Esophagus squamous epithelium (tissue), 5 donors: Measurements from ENCODE around the gene DENND2A. TPM values are rescaled to one million over a fixed set of nuclear protein-coding genes. Genes with fewer than 3 reads are reported as not detected.

Source experiments
- DNase-seq: peaks from one replicate; lab custom pipeline; 2025; lab: John Stamatoyannopoulos, UW
- H3K27ac ChIP-seq, 4 donors: fragments of 200-600 bp; sonication (generic); one replicate each; pipeline ENCODE4 v1.5.1; 2016 to 2019; ENCODE audit warnings: mild to moderate bottlenecking in 1 of 4
- H3K27me3 ChIP-seq, 4 donors: fragments of 200-600 bp; sonication (generic); 1 replicate in 3 of 4; 2 replicates in 1 of 4; pipeline versions ENCODE4 v1.5.1 to v1.6.0; 2017 to 2021; ENCODE audit warnings: antibody characterized with exemption in 1 of 4
- H3K36me3 ChIP-seq, 3 donors: fragments of 200-600 bp; sonication (generic); one replicate each; pipeline ENCODE4 v1.5.1; 2016 to 2019
- H3K4me1 ChIP-seq, 3 donors: fragments of 200-600 bp; sonication (generic); one replicate each; pipeline ENCODE4 v1.5.1; 2017 to 2019
- H3K4me3 ChIP-seq, 4 donors: fragments of 200-600 bp; sonication (generic); 1 replicate in 3 of 4; 2 replicates in 1 of 4; pipeline ENCODE4 v1.5.1; 2016 to 2019; ENCODE audit warnings: mild to moderate bottlenecking in 2 of 4, moderate library complexity in 1 of 4
- H3K9me3 ChIP-seq, 3 donors: fragments of 200-600 bp; sonication (generic); one replicate each; pipeline ENCODE4 v1.5.1; 2016 to 2019
- POLR2A ChIP-seq, 4 donors: fragments of 450-650 bp; IDR thresholded peaks; one replicate each; pipeline ENCODE4 v1.6.1; 2017; ENCODE audit warnings: antibody characterized with exemption in 4 of 4, mild to moderate bottlenecking in 4 of 4, moderate library complexity in 3 of 4
- WGBS, 2 donors: methylation state at CpG; one replicate each; pipeline ENCODE4 v1.1.5; 2018; 5-methylcytosine and 5-hydroxymethylcytosine counted together
- intact Hi-C: fragments of 100-400 bp; cut with DNase I; formaldehyde crosslinking; loops from one replicate; pipeline ENCODE4 v1.15.0; 2022
- total RNA-seq, 4 donors: library from RNA; depleted of rRNA; stranded (reverse); fragments of >200 nt; gene quantifications; one replicate each; pipeline ENCODE4 v1.1.0, GENCODE V29; 2016
- TF ChIP-seq, protein P1 (sequence below), 6 experiments: fragments of 450-650 bp in 4 of 6; fragments of 200-600 bp in 2 of 6; sonication (generic) in 2 of 6; IDR thresholded peaks; one replicate each; pipeline ENCODE4 v1.5.1; 2016 to 2019; ENCODE audit warnings: antibody characterized with exemption in 6 of 6, mild to moderate bottlenecking in 4 of 6, moderate library complexity in 4 of 6
- donor health status: DM: yes; HTN: yes; CAD: no.

DENND2A gene
- total RNA-seq, 4 donors from 2014 or later = 0.92 to 11.1 (median 1.9) TPM

DNA sequence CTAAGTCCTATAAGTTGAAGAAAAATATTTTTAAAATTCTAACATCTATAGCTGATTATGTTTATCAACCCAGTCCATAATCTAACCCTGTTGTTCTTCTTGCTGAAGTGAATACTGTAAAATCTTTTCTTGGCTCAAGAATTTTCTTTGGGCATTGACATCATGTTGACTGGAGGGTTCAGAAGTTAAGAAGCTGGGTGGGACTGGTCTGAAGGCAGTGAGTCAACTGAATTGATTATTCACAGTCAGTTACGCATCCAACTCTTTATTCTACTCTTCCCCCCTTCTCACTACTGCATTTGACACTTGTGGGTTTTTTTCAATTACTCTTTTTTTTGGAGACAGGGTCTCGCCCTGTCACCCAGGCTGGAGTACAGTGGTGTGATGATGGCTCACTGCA is 31.0 kb downstream of the DENND2A start:
- Histone ChIP-seq H3K4me1 (peaks cover 0 to 47% (median 8%) of the 10 kb centered on the region in 3 donors), H3K4me3 (no peak overlapping the region), H3K27me3 (no peaks in the 10 kb centered on the region), H3K27ac (peak overlapping the region in 1 of 4 donors; percentile 13), H3K36me3 (no peaks in the 10 kb centered on the region), H3K9me3 (no peaks in the 10 kb centered on the region)
- WGBS, 2 donors = 56 to 72% methylated on average over 2 of the region's 2 CpGs
- intact Hi-C loops = no loop called here
- TF ChIP-seq POLR2A (IDR thresholded peaks at IDR 0.05) = no peak
- TF ChIP-seq, protein P1, sequence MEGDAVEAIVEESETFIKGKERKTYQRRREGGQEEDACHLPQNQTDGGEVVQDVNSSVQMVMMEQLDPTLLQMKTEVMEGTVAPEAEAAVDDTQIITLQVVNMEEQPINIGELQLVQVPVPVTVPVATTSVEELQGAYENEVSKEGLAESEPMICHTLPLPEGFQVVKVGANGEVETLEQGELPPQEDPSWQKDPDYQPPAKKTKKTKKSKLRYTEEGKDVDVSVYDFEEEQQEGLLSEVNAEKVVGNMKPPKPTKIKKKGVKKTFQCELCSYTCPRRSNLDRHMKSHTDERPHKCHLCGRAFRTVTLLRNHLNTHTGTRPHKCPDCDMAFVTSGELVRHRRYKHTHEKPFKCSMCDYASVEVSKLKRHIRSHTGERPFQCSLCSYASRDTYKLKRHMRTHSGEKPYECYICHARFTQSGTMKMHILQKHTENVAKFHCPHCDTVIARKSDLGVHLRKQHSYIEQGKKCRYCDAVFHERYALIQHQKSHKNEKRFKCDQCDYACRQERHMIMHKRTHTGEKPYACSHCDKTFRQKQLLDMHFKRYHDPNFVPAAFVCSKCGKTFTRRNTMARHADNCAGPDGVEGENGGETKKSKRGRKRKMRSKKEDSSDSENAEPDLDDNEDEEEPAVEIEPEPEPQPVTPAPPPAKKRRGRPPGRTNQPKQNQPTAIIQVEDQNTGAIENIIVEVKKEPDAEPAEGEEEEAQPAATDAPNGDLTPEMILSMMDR (IDR thresholded peaks at IDR 0.05) = no peak
- no peak for DNase-seq

DNA sequence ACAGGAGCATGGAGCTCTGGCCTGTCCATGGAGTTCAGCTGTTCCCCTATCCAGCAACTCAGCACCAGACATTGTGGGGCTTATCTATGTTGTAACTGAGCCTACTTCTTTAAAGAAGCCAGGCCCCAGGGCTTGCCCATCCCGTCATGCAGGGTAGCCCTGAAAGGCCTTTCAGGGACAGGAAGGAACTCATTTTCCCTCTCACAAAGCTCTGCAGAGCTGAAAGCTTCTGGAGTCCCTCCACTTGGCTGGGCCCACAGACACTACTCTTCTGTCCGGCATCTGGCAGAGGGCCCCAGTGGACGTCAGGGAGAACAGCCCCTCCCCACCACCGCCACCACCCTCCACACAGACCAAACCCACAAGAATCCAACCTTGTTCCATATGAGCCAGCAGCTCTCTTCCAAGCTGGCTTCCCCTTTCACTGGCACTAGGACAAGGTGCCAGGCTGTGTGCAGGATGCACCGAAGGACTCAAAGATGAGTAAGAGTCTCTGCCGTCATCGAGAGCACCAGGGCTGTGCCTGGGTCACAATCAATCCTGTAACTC is 33.1 kb downstream of the DENND2A start:
- no peak overlapping the region for H3K4me3 ChIP-seq
- no peaks in the 10 kb centered on the region for H3K9me3 ChIP-seq
- TF ChIP-seq POLR2A (IDR thresholded peaks at IDR 0.05) = no peak
- TF ChIP-seq, protein P1 (IDR thresholded peaks at IDR 0.05) = no peak
- no peaks in the 10 kb centered on the region for H3K36me3 ChIP-seq
- WGBS, 2 donors = 30 to 32% methylated on average over 3 to 7 of the region's 7 CpGs
- intact Hi-C loops = no loop called here
- peak overlapping the region in 3 of 4 donors; percentile 30 to 64 (median 51) for H3K27ac ChIP-seq
- H3K27me3 ChIP-seq = no peaks in the 10 kb centered on the region
- peaks cover 0 to 50% (median 8%) of the 10 kb centered on the region in 3 donors for H3K4me1 ChIP-seq
- no peak for DNase-seq

DNA sequence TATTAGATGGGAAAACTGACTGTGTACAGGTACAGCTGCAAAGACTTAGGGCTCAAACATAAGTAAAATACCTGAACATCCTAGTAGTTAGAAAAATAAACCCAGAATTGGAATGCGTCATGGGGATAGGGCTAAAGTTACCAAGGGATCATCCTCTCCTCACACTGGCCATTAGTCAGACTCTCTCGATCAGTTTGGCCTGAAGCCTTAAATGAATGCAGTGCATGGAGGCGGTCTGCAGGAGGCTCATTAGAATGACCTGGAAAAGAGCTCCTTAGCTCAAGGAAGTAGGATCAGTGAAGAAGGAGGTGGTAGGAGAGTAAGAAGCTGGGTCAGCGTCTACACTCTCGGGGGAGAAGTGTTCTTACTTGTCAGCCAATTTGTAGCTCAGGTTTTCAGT is 35.3 kb downstream of the DENND2A start:
- H3K27ac ChIP-seq = peak overlapping the region in 3 of 4 donors; percentile 26 to 54 (median 44)
- TF ChIP-seq, protein P1 (IDR thresholded peaks at IDR 0.05) = no peak
- no peak for TF ChIP-seq POLR2A (IDR thresholded peaks at IDR 0.05)

DNA sequence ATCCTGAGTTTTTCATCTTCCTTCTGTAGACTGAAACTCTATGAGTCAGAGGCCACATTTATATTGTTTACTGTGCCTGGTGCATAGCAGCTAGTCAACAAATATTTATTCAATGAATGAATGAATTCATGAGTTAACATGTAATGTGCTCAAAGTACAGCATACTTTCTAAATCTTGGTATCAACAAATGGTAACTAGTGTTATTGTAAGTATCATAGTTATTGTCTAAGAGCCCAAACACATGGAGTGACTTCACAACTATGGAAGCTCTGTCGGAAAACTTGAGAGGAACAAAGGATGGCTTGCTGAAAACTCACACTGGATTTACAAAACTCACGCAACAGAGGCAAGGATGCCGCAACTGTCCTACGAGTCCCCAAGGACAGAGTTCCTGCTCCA is 35.9 kb downstream of the DENND2A start:
- Histone ChIP-seq H3K4me1 (peaks cover 0 to 39% (median 8%) of the 10 kb centered on the region in 3 donors), H3K27me3 (no peaks in the 10 kb centered on the region), H3K27ac (peak overlapping the region in 3 of 4 donors; percentile 26 to 54 (median 44)), H3K36me3 (no peaks in the 10 kb centered on the region), H3K4me3 (no peak overlapping the region), H3K9me3 (no peaks in the 10 kb centered on the region)
- WGBS, 2 donors = 42 to 79% methylated on average over 4 of the region's 4 CpGs
- DNase-seq = no peak
- intact Hi-C loops = no loop called here
- no peak for TF ChIP-seq POLR2A (IDR thresholded peaks at IDR 0.05)
- TF ChIP-seq, protein P1 (IDR thresholded peaks at IDR 0.05) = no peak

More for the DNA sequence above, 35.3 kb downstream of the DENND2A start:
- Histone ChIP-seq H3K4me3 (no peak overlapping the region), H3K36me3 (no peaks in the 10 kb centered on the region), H3K27me3 (no peaks in the 10 kb centered on the region), H3K4me1 (peaks cover 0 to 45% (median 8%) of the 10 kb centered on the region in 3 donors), H3K9me3 (no peaks in the 10 kb centered on the region)
- WGBS, 2 donors = 56 to 77% methylated on average over 5 of the region's 5 CpGs
- intact Hi-C loops = no loop called here
- DNase-seq = no peak

DNA sequence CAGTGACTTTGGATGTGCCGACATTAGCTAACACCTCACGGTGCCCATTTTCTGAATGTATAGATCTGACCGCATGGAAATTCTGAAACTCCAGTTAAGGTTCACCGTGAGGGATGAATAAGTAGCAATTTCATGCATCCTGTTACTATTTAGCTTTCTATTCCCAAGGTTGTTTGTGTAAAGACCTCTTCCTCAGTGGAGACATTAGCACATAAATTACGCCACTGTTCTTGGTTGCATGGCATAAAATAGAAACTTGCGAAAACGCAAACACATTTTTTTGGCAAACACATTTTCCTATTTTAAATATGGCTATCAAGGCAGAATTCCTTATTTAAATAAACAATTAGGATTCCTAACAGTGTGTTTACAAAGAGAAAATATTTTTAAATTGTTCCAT is 36.5 kb downstream of the DENND2A start:
- Histone ChIP-seq H3K9me3 (no peaks in the 10 kb centered on the region), H3K27me3 (no peaks in the 10 kb centered on the region), H3K4me3 (no peak overlapping the region), H3K27ac (peak overlapping the region in 2 of 4 donors; percentile 10 to 54), H3K36me3 (no peaks in the 10 kb centered on the region), H3K4me1 (peaks cover 0 to 37% (median 8%) of the 10 kb centered on the region in 3 donors)
- TF ChIP-seq, protein P1 (IDR thresholded peaks at IDR 0.05) = no peak
- no peak for TF ChIP-seq POLR2A (IDR thresholded peaks at IDR 0.05)
- intact Hi-C loops = no loop called here
- DNase-seq = no peak
- 81 to 83% methylated on average over 7 of the region's 7 CpGs for WGBS, 2 donors
